K562 (cell line): Measurements from ENCODE around the gene KCNJ12. TPM values are rescaled to one million over a fixed set of nuclear protein-coding genes. Genes with fewer than 3 reads are reported as not detected.

Experiments
- ATAC-seq: fragments of 200-7000 bp; cut with Tn5 transposase; 3 replicates; pipeline ENCODE4 v1.9.1; 2020; ENCODE audit warnings: moderate library complexity
- BruUV-seq: library from RNA; stranded (reverse); fragments of 400-500 nt; replicated peaks from 2 replicates; lab custom pipeline; 2021; lab: Mats Ljungman, UMichigan
- CTCF ChIA-PET: fragments of 300-600 bp; formaldehyde crosslinking; extraction: SDS; loops from one replicate; lab custom pipeline; 2021; ENCODE audit warnings: low intra/inter-chr PET ratio; lab: Yijun Ruan, JAX
- POLR2A ChIA-PET: fragments of 300-600, 350-650 bp; sonication (Branson Sonifier 250); formaldehyde crosslinking; extraction: SDS; loops from one replicate; lab custom pipeline; 2021; ENCODE audit warnings: antibody characterized with exemption, inconsistent platforms; lab: Yijun Ruan, JAX
- DNase-seq, 4 experiments: peaks; one replicate each; pipeline versions ENCODE4 v3.0.0 to v3.0.0-alpha.2; 2011 to 2018; ENCODE audit warnings: low spot score in 3 of 4, mixed read lengths in 3 of 4; ENCODE audit errors: extremely low read depth in 1 of 4
- FAIRE-seq: peaks from 2 replicates; lab custom pipeline; 2011; peaks lifted over from hg19 to GRCh38; lab: Jason Lieb, UNC
- H2AFZ ChIP-seq: 2 replicates; pipeline ENCODE4 v1.6.0; 2011; ENCODE audit warnings: low read depth, low read length, control low read depth, inconsistent platforms
- H3K27ac ChIP-seq: fragments of 200-600 bp; 3 replicates; pipeline ENCODE4 v1.8.0; 2011; ENCODE audit warnings: low read depth, mild to moderate bottlenecking, control low read depth, inconsistent platforms, low read length, moderate library complexity, mixed read lengths; ENCODE audit errors: extremely low read depth
- H3K27me3 ChIP-seq, 2 experiments: fragments of 300-600 bp in 1 of 2; 2 replicates in 1 of 2; 3 replicates in 1 of 2; pipeline versions ENCODE4 v1.6.0 to v1.8.0; 2011; ENCODE audit warnings: inconsistent platforms in 2 of 2, low read length in 2 of 2, mild to moderate bottlenecking in 1 of 2, mixed read lengths in 1 of 2, moderate library complexity in 1 of 2; ENCODE audit not compliant: control insufficient read depth in 2 of 2, insufficient read depth in 2 of 2
- H3K36me3 ChIP-seq: fragments of 300-600 bp; 3 replicates; pipeline ENCODE4 v1.8.0; 2011; ENCODE audit warnings: mild to moderate bottlenecking, low read length, inconsistent platforms; ENCODE audit not compliant: control insufficient read depth, insufficient read depth
- H3K4me1 ChIP-seq, 2 experiments: fragments of 200-600 bp in 1 of 2; replicated peaks in 1 of 2; 2 replicates in 1 of 2; 3 replicates in 1 of 2; pipeline versions ENCODE4 v1.5.1 to v1.8.0; 2011; ENCODE audit warnings: inconsistent platforms in 2 of 2, low read length in 2 of 2, mild to moderate bottlenecking in 1 of 2, mixed read lengths in 1 of 2, moderate library complexity in 1 of 2; ENCODE audit not compliant: control insufficient read depth in 2 of 2, insufficient read depth in 2 of 2
- H3K4me2 ChIP-seq: 2 replicates; pipeline ENCODE4 v1.6.1; 2011; ENCODE audit warnings: low read length, control low read depth, inconsistent platforms, mixed read lengths; ENCODE audit not compliant: insufficient read depth
- H3K4me3 ChIP-seq: fragments of 200-600 bp; sonication (generic), shearing (Covaris generic); 2 replicates; pipeline ENCODE4 v1.5.1; 2016; ENCODE audit warnings: control low read depth, inconsistent platforms
- H3K79me2 ChIP-seq: fragments of 200-600 bp; 3 replicates; pipeline ENCODE4 v1.8.0; 2011; ENCODE audit warnings: low read length, inconsistent platforms; ENCODE audit not compliant: control insufficient read depth, insufficient read depth
- H3K9ac ChIP-seq, 2 experiments: 2 replicates each; pipeline versions ENCODE4 v1.6.0 to v1.6.1; 2011; ENCODE audit warnings: low read depth in 2 of 2, low read length in 2 of 2, control low read depth in 1 of 2, inconsistent platforms in 1 of 2, mild to moderate bottlenecking in 1 of 2, mixed read lengths in 1 of 2; ENCODE audit not compliant: insufficient read depth in 1 of 2
- H3K9me1 ChIP-seq: one replicate; pipeline ENCODE4 v1.6.0; 2011; ENCODE audit warnings: inconsistent platforms, mild to moderate bottlenecking, low read length, moderate library complexity; ENCODE audit not compliant: control insufficient read depth, insufficient read depth
- H3K9me3 ChIP-seq: replicated peaks from 2 replicates; pipeline ENCODE4 v1.5.1; 2011; ENCODE audit warnings: low read depth, low read length, inconsistent platforms; ENCODE audit not compliant: control insufficient read depth, insufficient read depth
- H4K20me1 ChIP-seq: replicated peaks from 2 replicates; pipeline ENCODE4 v1.6.1; 2011; ENCODE audit warnings: low read length, inconsistent platforms, mixed read lengths; ENCODE audit not compliant: control insufficient read depth, insufficient read depth
- CC2D1A ChIP-seq: fragments of 450-650 bp; IDR thresholded peaks from 2 replicates; pipeline ENCODE4 v1.6.1; 2017; ENCODE audit warnings: mild to moderate bottlenecking
- DIDO1 ChIP-seq: fragments of 450-650 bp; IDR thresholded peaks from 2 replicates; pipeline ENCODE4 v1.6.1; 2016; ENCODE audit warnings: low read depth, missing biosample characterization, missing genetic modification characterization
- HDAC2 ChIP-seq: fragments of 450-650 bp; IDR thresholded peaks from 2 replicates; pipeline ENCODE4 v1.6.1; 2016; ENCODE audit warnings: mild to moderate bottlenecking
- HOXB6 ChIP-seq: fragments of 250-450 bp; sonication (Bioruptor Pico); IDR thresholded peaks from 2 replicates; pipeline ENCODE4 v1.5.1; 2022; ENCODE audit warnings: mild to moderate bottlenecking, borderline replicate concordance
- JUNB ChIP-seq: fragments of 450-650 bp; formaldehyde crosslinking; conservative IDR thresholded peaks from 2 replicates; pipeline ENCODE4 v1.4.0; 2020; ENCODE audit warnings: mild to moderate bottlenecking
- NFIX ChIP-seq: fragments of 250-450 bp; sonication (Bioruptor Pico); IDR thresholded peaks from 2 replicates; pipeline ENCODE4 v1.4.0; 2020; ENCODE audit warnings: low read depth, mild to moderate bottlenecking, moderate library complexity
- NR2F6 ChIP-seq: fragments of 450-650 bp; formaldehyde crosslinking; IDR thresholded peaks from 2 replicates; pipeline ENCODE4 v1.4.0; 2020; ENCODE audit warnings: mild to moderate bottlenecking
- OTX1 ChIP-seq: fragments of 450-650 bp; formaldehyde crosslinking; IDR thresholded peaks from 2 replicates; pipeline ENCODE4 v1.4.0; 2022; ENCODE audit warnings: mild to moderate bottlenecking
- RBM14 ChIP-seq: fragments of 200-400 bp; formaldehyde crosslinking; IDR thresholded peaks from 2 replicates; pipeline ENCODE4 v1.6.1; 2018; ENCODE audit warnings: low read depth, mild to moderate bottlenecking, low read length, moderate library complexity, borderline replicate concordance; ENCODE audit not compliant: insufficient read depth
- SOX6 ChIP-seq: fragments of 450-650 bp; IDR thresholded peaks from 2 replicates; pipeline ENCODE4 v1.6.1; 2014; ENCODE audit warnings: mild to moderate bottlenecking
- WHSC1 ChIP-seq: IDR thresholded peaks from one replicate; pipeline ENCODE4 v1.6.1; 2012; ENCODE audit warnings: low read length, control low read depth, inconsistent platforms
- ZNF316 ChIP-seq: fragments of 450-650 bp; IDR thresholded peaks from 2 replicates; pipeline ENCODE4 v1.6.1; 2016
- ZZZ3 ChIP-seq: fragments of 450-650 bp; IDR thresholded peaks from 2 replicates; pipeline ENCODE4 v1.6.1; 2016; ENCODE audit warnings: antibody characterized with exemption, mild to moderate bottlenecking, moderate library complexity
- WGBS: fragments of 100-300 bp; shearing (Covaris generic); methylation state at CpG from one replicate; pipeline ENCODE4 v1.1.6; 2016; ENCODE audit warnings: low coverage, mixed read lengths; ENCODE audit not compliant: insufficient coverage; ENCODE audit errors: missing lambda C conversion rate; 5-methylcytosine and 5-hydroxymethylcytosine counted together
- in situ Hi-C: fragments of 300-500 bp; cut with MboI; formaldehyde crosslinking; loops from 4 replicates; pipeline ENCODE4 v1.15.0; 2018; ENCODE audit warnings: inconsistent platforms, mixed read lengths
- intact Hi-C: fragments of 100-400 bp; cut with micrococcal nuclease; formaldehyde crosslinking; loops from 2 replicates; pipeline ENCODE4 v1.14.2; 2022
- polyA plus RNA-seq, 8 experiments: library from polyadenylated mRNA; depleted of rRNA in 4 of 8; stranded (reverse) in 5 of 8; unstranded in 3 of 8; fragments of >200 nt; fragmentation: Nextera tagmentation in 2 of 8; fragmentation: Illumina TruSeq in 1 of 8; extraction: Ambion mirVana in 2 of 8; extraction: Trizol in 1 of 8; gene quantifications; 2 replicates each; pipeline versions ENCODE4 v1.2.1 to v1.2.3, GENCODE V29; 2011 to 2014; ENCODE audit warnings: inconsistent platforms in 1 of 8, missing spikeins in 1 of 8
- total RNA-seq, 7 experiments: library from RNA; depleted of rRNA in 6 of 7; stranded (reverse); fragments of >200 nt in 6 of 7; fragmentation: Illumina TruSeq in 2 of 7; extraction: Trizol in 2 of 7; gene quantifications; 2 replicates each; pipeline versions ENCODE4 v1.2.1 to v1.2.3, GENCODE V29; 2011 to 2021; ENCODE audit warnings: low replicate concordance in 1 of 7
- TF ChIP-seq, protein P1 (sequence below): fragments of 250-450 bp; sonication (Bioruptor Pico); IDR thresholded peaks from 2 replicates; pipeline ENCODE4 v1.5.0; 2021
- TF ChIP-seq, protein P2 (sequence below): fragments of 250-450 bp; sonication (Bioruptor Pico); IDR thresholded peaks from 2 replicates; pipeline ENCODE4 v1.5.0; 2022; ENCODE audit warnings: mild to moderate bottlenecking
- TF ChIP-seq, protein P3 (sequence below): fragments of 450-650 bp; IDR thresholded peaks from 2 replicates; pipeline ENCODE4 v1.6.1; 2018; ENCODE audit not compliant: partially characterized antibody

The KCNJ12 gene
- total and polyA plus RNA-seq, 9 of the 15 experiments (the other 6 are each of a cell fraction or from before 2014, with no cell fraction given): 0.02 TPM; not detected in 8

DNA sequence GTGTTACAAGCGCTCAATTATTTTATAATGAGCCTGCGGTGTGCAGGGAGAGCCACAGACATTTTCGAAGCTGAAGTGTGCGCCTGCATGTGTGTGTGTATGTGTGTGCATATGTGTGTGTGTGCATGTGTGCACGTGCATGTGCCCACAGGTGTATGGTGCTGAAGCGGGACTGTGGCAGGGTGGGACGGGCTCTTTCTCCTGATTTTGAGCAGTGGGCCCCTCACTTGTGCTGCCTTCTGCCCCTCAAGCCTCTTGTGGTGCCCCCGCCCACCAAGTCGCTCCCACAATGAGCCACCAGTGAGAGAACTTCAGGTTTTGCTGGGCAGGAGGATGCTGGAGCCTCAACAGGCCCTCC lies 16.7 kb upstream of the KCNJ12 start (continued):
- TF ChIP-seq NFIX: no peak
- no peak for TF ChIP-seq HOXB6 (CRISPR knock-in tag)
- no peak for TF ChIP-seq HDAC2

DNA sequence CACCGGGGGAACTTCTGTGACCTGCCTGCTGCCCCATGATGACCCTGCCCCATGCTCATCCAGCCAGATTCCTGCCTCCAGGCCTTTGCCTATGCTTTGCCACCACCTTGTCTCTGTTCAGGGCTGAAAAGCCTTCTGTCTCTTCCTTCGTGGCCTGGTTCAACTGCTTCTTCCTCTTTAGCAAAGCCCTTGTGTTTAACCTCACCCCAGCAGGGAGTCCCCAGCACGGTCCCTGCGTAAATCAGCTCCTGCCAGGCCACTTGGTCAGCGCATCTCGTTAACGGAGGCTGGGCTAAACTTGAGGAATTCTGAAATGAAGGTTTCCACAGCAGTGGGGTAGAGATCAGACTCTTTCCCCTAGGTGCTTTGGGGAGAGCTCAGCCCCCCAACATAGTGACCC lies 16.1 kb upstream of the KCNJ12 start:
- Histone ChIP-seq H3K4me1 (no peaks in the 10 kb centered on the region), H3K9me3 (no peaks in the 10 kb centered on the region), H3K27me3 (peaks cover 0 to 9% of the 10 kb centered on the region in 2 experiments; a peak in 2 of 5 replicates), H3K27ac (no peak overlapping the region), H3K9me1 (no peaks in the 10 kb centered on the region), H3K4me2 (no peak overlapping the region), H3K36me3 (no peaks in the 10 kb centered on the region), H3K9ac (no peak overlapping the region; a peak in 1 of 4 replicates), H4K20me1 (no peaks in the 10 kb centered on the region), H3K4me3 (no peak overlapping the region), H3K79me2 (no peaks in the 10 kb centered on the region), H2AFZ (no peak overlapping the region)
- POLR2A ChIA-PET: no interaction called here
- CTCF ChIA-PET: no interaction called here
- 0% methylated on average over 7 of the region's 7 CpGs for WGBS
- FAIRE-seq (no peak), DNase-seq (no peak), ATAC-seq (no peak)
- no TSS peak for BruUV-seq
- in situ Hi-C loops (no loop called here), intact Hi-C loops (no loop called here)
- TF ChIP-seq NR2F6 (CRISPR knock-in tag) (no peak), CC2D1A (no peak), RBM14 (no peak), DIDO1 (tag) (no peak), WHSC1 (no peak), JUNB (CRISPR knock-in tag) (no peak), SOX6 (no peak), OTX1 (CRISPR knock-in tag) (no peak), ZZZ3 (no peak), ZNF316 (no peak)
- TF ChIP-seq, protein P1, sequence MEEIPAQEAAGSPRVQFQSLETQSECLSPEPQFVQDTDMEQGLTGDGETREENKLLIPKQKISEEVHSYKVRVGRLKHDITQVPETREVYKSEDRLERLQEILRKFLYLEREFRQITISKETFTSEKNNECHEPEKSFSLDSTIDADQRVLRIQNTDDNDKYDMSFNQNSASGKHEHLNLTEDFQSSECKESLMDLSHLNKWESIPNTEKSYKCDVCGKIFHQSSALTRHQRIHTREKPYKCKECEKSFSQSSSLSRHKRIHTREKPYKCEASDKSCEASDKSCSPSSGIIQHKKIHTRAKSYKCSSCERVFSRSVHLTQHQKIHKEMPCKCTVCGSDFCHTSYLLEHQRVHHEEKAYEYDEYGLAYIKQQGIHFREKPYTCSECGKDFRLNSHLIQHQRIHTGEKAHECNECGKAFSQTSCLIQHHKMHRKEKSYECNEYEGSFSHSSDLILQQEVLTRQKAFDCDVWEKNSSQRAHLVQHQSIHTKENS (CRISPR knock-in tag): no peak
- TF ChIP-seq, protein P2, sequence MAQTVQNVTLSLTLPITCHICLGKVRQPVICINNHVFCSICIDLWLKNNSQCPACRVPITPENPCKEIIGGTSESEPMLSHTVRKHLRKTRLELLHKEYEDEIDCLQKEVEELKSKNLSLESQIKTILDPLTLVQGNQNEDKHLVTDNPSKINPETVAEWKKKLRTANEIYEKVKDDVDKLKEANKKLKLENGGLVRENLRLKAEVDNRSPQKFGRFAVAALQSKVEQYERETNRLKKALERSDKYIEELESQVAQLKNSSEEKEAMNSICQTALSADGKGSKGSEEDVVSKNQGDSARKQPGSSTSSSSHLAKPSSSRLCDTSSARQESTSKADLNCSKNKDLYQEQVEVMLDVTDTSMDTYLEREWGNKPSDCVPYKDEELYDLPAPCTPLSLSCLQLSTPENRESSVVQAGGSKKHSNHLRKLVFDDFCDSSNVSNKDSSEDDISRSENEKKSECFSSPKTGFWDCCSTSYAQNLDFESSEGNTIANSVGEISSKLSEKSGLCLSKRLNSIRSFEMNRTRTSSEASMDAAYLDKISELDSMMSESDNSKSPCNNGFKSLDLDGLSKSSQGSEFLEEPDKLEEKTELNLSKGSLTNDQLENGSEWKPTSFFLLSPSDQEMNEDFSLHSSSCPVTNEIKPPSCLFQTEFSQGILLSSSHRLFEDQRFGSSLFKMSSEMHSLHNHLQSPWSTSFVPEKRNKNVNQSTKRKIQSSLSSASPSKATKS (CRISPR knock-in tag): no peak
- TF ChIP-seq, protein P3, sequence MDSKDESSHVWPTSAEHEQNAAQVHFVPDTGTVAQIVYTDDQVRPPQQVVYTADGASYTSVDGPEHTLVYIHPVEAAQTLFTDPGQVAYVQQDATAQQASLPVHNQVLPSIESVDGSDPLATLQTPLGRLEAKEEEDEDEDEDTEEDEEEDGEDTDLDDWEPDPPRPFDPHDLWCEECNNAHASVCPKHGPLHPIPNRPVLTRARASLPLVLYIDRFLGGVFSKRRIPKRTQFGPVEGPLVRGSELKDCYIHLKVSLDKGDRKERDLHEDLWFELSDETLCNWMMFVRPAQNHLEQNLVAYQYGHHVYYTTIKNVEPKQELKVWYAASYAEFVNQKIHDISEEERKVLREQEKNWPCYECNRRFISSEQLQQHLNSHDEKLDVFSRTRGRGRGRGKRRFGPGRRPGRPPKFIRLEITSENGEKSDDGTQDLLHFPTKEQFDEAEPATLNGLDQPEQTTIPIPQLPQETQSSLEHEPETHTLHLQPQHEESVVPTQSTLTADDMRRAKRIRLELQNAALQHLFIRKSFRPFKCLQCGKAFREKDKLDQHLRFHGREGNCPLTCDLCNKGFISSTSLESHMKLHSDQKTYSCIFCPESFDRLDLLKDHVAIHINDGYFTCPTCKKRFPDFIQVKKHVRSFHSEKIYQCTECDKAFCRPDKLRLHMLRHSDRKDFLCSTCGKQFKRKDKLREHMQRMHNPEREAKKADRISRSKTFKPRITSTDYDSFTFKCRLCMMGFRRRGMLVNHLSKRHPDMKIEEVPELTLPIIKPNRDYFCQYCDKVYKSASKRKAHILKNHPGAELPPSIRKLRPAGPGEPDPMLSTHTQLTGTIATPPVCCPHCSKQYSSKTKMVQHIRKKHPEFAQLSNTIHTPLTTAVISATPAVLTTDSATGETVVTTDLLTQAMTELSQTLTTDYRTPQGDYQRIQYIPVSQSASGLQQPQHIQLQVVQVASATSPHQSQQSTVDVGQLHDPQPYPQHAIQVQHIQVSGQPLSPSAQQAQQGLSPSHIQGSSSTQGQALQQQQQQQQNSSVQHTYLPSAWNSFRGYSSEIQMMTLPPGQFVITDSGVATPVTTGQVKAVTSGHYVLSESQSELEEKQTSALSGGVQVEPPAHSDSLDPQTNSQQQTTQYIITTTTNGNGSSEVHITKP: no peak
